WERI-Rb-1 (cell line): ENCODE data around the gene PTGER1.

Source experiments
- DNase-seq: peaks from one replicate; pipeline ENCODE4 v3.0.0-alpha.2; 2020
- H3K27ac ChIP-seq: fragments of 250-450 bp; sonication (Bioruptor Pico); 2 replicates; pipeline ENCODE4 v1.5.1; 2020; ENCODE audit warnings: mild to moderate bottlenecking, moderate library complexity
- H3K27me3 ChIP-seq: fragments of 250-450 bp; sonication (Bioruptor Pico); 2 replicates; pipeline ENCODE4 v1.5.1; 2021; ENCODE audit warnings: mild to moderate bottlenecking, low read depth, moderate library complexity; ENCODE audit not compliant: insufficient read depth, severe bottlenecking
- H3K36me3 ChIP-seq: fragments of 250-450 bp; sonication (Bioruptor Pico); 2 replicates; pipeline ENCODE4 v1.5.1; 2020; ENCODE audit warnings: mild to moderate bottlenecking, moderate library complexity
- H3K4me3 ChIP-seq: 2 replicates; pipeline ENCODE4 v1.5.1; 2011; ENCODE audit warnings: low read depth, mild to moderate bottlenecking, control low read depth, low read length
- H3K9me3 ChIP-seq: fragments of 250-450 bp; sonication (Bioruptor Pico); 2 replicates; pipeline ENCODE4 v1.5.1; 2021; ENCODE audit warnings: mild to moderate bottlenecking, moderate library complexity; ENCODE audit not compliant: severe bottlenecking
- TF ChIP-seq, protein P1 (sequence below): IDR thresholded peaks from 2 replicates; pipeline ENCODE4 v1.5.1; 2011; ENCODE audit warnings: low read depth, mild to moderate bottlenecking, control low read depth, inconsistent platforms, low read length

The PTGER1 gene

GRCh38 chr19:14475251-14476073 lies at the start of gene PTGER1:
Gene PTGER1 (minus strand): TSS chr19:14475354. CDS start chr19:14474320, 1,034 bp downstream.
- H3K27ac ChIP-seq = peak within 1 kb of the TSS; percentile 73
- peak; percentile 79 for DNase-seq
- TF ChIP-seq, protein P1, sequence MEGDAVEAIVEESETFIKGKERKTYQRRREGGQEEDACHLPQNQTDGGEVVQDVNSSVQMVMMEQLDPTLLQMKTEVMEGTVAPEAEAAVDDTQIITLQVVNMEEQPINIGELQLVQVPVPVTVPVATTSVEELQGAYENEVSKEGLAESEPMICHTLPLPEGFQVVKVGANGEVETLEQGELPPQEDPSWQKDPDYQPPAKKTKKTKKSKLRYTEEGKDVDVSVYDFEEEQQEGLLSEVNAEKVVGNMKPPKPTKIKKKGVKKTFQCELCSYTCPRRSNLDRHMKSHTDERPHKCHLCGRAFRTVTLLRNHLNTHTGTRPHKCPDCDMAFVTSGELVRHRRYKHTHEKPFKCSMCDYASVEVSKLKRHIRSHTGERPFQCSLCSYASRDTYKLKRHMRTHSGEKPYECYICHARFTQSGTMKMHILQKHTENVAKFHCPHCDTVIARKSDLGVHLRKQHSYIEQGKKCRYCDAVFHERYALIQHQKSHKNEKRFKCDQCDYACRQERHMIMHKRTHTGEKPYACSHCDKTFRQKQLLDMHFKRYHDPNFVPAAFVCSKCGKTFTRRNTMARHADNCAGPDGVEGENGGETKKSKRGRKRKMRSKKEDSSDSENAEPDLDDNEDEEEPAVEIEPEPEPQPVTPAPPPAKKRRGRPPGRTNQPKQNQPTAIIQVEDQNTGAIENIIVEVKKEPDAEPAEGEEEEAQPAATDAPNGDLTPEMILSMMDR = peak; percentile 64
- H3K36me3 ChIP-seq = peaks cover 28% of the 10 kb centered on the region
- H3K4me3 ChIP-seq = peak within 1 kb of the TSS; percentile 46
- no peaks in the 10 kb centered on the region for H3K9me3 ChIP-seq
- no peaks in the 10 kb centered on the region for H3K27me3 ChIP-seq

GRCh38 chr19:14520543-14520942 lies 45.4 kb upstream of the PTGER1 start:
- DNase-seq = no peak
- Histone ChIP-seq H3K36me3 (peaks cover 15% of the 10 kb centered on the region), H3K27ac (no peak overlapping the region)

DNA sequence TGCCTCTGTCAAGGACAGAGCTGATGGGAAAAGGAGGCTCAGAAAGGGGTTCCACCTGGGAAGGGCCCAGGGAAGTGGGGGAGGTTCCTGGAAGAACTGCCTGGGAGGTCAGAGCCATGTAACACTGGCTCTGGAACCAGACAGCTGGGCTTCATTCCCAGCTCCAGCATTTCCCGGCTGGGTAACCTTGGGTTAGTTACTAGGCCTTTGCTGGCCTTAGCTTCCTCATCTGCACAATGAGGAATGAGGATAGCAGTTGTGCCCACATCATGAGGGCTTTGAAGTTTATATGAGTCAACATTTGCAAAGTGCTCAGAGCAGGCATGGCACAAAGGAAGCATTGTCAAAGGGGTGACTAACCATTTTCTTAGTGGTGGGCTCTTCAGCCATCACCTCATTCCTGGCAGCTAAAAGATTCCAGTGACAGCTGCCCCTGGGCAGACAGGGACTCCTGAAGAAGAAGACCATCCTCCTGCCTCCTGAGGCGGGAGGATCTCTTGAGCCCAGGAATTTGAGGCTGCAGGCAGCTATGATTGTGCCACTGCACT lies 44.8 kb upstream of the PTGER1 start:
- H3K9me3 ChIP-seq = no peaks in the 10 kb centered on the region
- DNase-seq = no peak
- H3K4me3 ChIP-seq = no peak overlapping the region
- no peaks in the 10 kb centered on the region for H3K27me3 ChIP-seq
- peaks cover 21% of the 10 kb centered on the region for H3K36me3 ChIP-seq
- no peak overlapping the region; the same call in 1 of the 2 replicates for H3K27ac ChIP-seq
- TF ChIP-seq, protein P1 = no peak

More at GRCh38 chr19:14520543-14520942, 45.4 kb upstream of the PTGER1 start:
- TF ChIP-seq, protein P1 = no peak
- H3K9me3 ChIP-seq = no peaks in the 10 kb centered on the region
- H3K4me3 ChIP-seq = no peak overlapping the region
- H3K27me3 ChIP-seq = no peaks in the 10 kb centered on the region

DNA sequence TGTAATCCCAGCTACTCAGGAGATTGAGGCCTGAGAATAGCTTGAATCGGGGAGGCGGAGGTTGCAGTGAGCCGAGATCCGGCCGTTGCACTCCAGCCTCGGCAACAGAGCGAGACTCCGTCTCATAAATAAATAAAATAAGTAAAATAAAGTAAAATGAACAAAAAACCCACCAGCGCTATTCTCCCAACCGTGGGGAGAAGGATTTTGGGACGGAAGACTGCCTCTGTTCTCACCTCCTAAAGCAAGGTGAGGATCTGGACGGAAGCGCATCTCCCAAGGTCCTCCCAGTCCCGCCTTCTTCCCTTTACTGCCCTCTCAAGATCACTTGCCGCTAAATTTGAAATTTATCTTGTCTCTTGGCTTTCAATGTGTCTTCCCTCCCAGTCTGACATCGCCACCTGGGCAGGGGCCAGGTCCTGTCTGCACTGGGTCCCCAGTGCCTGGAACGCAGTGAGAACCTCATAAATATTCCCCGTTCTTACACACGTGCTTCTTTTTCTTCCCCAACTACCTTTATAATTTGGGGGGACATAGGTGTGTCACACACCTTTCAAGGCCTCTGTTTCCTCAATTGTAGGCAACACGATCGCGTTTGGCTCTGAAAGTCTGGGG lies 44.2 kb upstream of the PTGER1 start:
- no peaks in the 10 kb centered on the region for H3K27me3 ChIP-seq
- TF ChIP-seq, protein P1 = no peak
- no peak for DNase-seq
- H3K27ac ChIP-seq = peak overlapping the region; percentile 82
- peaks cover 27% of the 10 kb centered on the region for H3K36me3 ChIP-seq
- H3K4me3 ChIP-seq = peak overlapping the region; percentile 43; the same call in 1 of the 2 replicates
- H3K9me3 ChIP-seq = no peaks in the 10 kb centered on the region

- Histone ChIP-seq H3K4me3 (peak within 1 kb of the TSS; percentile 66), H3K9me3 (no peaks in the 10 kb centered on the region), H3K36me3 (peaks cover 39% of the 10 kb centered on the region), H3K27ac (peak within 1 kb of the TSS; percentile 95), H3K27me3 (no peaks in the 10 kb centered on the region)
- TF ChIP-seq, protein P1 = no peak
- peak; percentile 57 for DNase-seq
Measured at GRCh38 chr19:14517840-14518505, 42.8 kb upstream of the PTGER1 start, which contains the start of gene DNAJB1. Gene DNAJB1 (minus strand): TSS chr19:14518397. CDS start chr19:14518349, 48 bp downstream.
